Measurements from ENCODE around the gene GIMAP6.
"Not testable (repeated sequence)": the region's sequence is repeated elsewhere in the genome, so short reads cannot be mapped to it uniquely, and the experiment has no call there.

DNA sequence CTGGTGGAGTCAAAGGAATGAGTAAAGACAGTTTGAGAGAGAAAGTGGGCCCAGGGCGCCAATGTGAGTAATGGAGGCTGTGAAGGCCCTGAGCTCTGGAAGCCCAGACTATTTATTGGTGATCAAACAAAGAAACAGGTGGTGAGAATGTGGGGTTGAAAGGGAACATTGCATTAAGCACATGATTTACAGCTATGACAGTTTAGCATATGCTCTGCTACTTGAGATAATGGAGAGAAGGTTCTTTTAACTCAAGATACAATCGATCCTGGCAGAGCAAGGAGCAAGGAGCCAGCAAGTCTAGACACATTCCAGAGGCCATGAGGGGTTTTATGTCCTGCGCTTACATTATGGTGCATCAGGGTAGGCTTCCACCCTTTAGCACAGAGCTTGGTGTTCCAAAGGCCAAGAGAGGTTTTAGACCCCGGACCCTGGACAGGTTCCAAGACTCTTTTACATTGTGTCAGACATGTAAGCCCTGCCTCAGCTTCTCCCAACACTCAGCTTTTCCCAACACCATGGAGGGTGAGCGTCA lies 16.9 kb downstream of the GIMAP6 start:
- not testable (repeated sequence) for TF ChIP-seq POLR2A (IDR thresholded peaks at IDR 0.05); POLR2AphosphoS5 (IDR thresholded peaks at IDR 0.05; ENCODE audit: insufficient read depth in 1 of 2, low read depth in 1 of 2)
- TF ChIP-seq, protein P1, sequence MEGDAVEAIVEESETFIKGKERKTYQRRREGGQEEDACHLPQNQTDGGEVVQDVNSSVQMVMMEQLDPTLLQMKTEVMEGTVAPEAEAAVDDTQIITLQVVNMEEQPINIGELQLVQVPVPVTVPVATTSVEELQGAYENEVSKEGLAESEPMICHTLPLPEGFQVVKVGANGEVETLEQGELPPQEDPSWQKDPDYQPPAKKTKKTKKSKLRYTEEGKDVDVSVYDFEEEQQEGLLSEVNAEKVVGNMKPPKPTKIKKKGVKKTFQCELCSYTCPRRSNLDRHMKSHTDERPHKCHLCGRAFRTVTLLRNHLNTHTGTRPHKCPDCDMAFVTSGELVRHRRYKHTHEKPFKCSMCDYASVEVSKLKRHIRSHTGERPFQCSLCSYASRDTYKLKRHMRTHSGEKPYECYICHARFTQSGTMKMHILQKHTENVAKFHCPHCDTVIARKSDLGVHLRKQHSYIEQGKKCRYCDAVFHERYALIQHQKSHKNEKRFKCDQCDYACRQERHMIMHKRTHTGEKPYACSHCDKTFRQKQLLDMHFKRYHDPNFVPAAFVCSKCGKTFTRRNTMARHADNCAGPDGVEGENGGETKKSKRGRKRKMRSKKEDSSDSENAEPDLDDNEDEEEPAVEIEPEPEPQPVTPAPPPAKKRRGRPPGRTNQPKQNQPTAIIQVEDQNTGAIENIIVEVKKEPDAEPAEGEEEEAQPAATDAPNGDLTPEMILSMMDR (IDR thresholded peaks at IDR 0.05), result not testable (repeated sequence)

Data from vagina (tissue), 2 donors.